OCI-LY3 (cell line): Measurements from ENCODE around the gene TPCN2.

Source experiments
- EZH2phosphoT487 ChIP-seq: fragments of 200-600 bp; shearing (Covaris generic); IDR thresholded peaks from 2 replicates; pipeline ENCODE4 v1.6.1; 2018; ENCODE audit warnings: antibody characterized with exemption, mixed run types, low read depth
- TF ChIP-seq, protein P1 (sequence below): fragments of 200-600, 300-600 bp; sonication (generic); IDR thresholded peaks from 2 replicates; pipeline ENCODE4 v1.5.1; 2014; ENCODE audit warnings: antibody characterized with exemption, low read length, low read depth

DNA sequence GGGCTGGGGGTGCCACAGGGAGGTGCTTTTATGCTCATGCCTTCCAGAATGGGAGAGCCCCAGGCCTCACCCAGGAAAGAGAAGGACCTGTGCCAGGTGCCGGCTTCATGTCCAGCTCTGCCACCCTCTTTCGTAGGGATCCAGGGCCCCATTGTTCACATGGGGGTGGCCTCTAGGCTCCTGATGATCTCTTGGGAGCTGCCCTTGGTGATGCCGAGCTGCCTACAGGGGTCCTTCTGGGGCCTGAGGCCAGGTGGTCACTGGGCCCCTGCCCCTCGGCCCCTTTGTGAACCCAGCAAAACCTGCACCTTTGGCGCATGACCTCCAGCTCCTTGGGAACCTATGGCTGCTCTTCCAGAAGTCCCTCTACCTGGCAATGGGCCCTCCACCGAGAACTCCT, 65.6 kb downstream of the TPCN2 start:
- TF ChIP-seq, protein P1, sequence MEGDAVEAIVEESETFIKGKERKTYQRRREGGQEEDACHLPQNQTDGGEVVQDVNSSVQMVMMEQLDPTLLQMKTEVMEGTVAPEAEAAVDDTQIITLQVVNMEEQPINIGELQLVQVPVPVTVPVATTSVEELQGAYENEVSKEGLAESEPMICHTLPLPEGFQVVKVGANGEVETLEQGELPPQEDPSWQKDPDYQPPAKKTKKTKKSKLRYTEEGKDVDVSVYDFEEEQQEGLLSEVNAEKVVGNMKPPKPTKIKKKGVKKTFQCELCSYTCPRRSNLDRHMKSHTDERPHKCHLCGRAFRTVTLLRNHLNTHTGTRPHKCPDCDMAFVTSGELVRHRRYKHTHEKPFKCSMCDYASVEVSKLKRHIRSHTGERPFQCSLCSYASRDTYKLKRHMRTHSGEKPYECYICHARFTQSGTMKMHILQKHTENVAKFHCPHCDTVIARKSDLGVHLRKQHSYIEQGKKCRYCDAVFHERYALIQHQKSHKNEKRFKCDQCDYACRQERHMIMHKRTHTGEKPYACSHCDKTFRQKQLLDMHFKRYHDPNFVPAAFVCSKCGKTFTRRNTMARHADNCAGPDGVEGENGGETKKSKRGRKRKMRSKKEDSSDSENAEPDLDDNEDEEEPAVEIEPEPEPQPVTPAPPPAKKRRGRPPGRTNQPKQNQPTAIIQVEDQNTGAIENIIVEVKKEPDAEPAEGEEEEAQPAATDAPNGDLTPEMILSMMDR = no peak
- no peak for TF ChIP-seq EZH2phosphoT487
